CD4-positive, alpha-beta T cell treated with Interleukin-17A for 1 hour (primary cell): ENCODE measurements around the gene RAPGEF6.
"Not testable (repeated sequence)": the region's sequence is repeated elsewhere in the genome, so short reads cannot be mapped to it uniquely, and the experiment has no call there.

Experiments
- DNase-seq: peaks from one replicate; pipeline ENCODE4 v3.0.0-alpha.2; 2020

Gene RAPGEF6

DNA sequence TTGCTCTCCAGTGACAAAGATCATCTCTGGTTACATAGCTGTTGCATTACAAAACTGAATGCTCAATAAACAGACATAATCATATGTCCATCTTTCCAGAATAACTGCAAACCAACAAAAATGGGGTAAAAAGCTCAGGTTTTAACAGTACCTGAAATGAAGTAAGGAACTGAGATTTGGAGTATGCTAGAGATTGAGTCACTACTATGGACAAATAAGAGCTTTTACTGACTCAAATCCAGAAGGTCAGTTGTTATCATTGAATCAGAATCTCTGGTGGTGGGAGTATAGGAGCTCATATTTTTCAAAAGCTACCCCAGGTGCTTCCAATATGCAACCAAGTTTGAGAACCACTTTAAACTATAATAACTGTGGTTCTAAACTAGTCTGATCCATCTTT, 4.1 kb upstream of the RAPGEF6 start:
- DNase-seq, result no peak

DNA sequence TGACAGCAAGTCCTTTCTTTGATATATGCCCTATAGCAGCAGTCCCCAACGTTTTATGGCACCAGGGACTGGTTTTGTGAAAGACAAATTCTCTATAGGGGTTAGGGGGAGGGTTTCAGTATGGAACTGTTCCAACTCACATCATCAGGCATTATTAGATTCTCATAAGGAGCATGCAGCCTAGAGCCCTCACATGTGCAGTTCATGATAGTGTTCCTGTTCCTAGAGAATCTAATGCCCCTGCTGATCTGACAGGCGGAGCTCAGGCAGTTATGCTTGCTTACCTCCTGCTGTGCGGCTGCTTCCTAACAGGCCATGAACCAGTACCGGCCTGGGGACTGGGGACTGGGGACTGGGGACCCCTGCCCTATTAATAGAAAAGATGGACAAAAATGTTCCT, 2.7 kb upstream of the RAPGEF6 start:
- DNase-seq, result no peak

DNA sequence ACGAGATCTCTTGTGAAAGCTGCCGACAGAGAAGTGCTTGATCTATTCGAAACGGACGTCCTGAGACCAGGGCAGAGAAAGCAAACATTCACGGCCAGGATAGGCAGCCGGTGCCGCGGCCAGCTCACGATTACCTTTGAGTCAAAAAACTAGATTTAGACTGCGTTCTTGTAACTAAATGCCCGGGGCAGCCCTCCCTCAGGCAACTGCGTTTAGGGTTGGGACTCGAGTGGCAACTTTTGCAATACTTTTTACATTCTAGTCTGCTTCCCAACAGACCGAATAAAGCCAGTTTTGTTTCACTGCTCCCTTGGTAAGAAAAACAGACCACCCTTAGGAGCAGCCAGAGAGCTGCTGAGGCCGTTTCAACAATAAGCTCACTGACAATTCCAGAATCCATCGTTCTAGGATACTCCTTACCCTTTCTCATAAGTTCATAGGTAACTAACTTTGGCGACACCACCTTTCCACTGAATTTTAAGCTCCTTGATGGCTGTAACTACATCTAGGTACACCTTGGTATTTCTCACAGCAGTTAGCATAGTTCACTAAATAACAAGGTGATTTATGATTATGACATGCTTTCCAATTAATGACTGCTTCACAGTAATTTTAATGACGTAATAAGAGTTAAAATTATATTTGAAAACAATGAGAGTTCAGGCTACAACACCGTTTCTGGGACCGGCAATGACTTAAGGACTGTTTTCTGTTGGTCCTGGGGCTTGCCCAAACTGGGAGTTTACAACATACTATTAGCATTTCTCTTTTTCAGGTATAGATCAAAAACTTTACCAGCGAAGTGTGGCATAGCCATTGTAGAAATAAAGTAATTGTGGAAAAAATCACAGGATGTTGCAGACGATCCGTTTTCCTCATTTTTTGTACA, 899 bp upstream of the RAPGEF6 start:
- DNase-seq, result no peak

DNA sequence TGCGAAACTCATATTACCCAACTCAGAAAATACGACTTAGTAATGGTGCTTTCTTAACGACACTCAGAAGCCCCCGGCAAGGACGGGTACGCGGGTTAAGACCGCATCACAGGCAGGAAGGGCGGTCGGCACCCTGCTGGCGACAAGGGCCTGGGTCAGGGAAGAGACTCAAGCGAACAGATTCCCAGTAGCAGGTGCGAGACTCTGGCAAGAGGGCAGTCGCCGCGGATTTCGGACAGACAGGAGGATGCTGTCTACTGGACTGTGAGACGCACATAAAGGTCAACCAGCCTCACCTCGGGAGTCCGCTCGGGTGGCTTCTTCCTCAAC, 398 bp downstream of the RAPGEF6 start:
- peak; percentile 79 for DNase-seq

DNA sequence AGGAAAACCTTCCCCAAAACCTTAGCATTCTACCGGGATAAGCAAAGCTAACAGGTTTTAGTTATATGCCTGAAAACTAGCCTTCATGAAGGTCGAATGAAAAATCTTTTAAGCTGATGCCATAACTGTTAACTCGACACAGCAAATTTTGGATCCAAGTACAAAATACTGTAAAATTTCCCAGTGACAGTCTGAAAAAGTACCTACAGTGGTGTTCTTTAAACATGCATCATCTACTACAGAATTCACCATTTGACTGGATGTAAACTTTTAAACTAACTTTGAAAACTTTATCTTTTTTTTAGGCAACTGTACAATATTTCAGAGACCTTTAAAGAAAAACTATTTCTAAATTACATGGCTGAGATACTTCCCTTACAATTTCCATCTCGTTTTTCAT, 791 bp downstream of the RAPGEF6 start:
- DNase-seq, result peak; percentile 19

DNA sequence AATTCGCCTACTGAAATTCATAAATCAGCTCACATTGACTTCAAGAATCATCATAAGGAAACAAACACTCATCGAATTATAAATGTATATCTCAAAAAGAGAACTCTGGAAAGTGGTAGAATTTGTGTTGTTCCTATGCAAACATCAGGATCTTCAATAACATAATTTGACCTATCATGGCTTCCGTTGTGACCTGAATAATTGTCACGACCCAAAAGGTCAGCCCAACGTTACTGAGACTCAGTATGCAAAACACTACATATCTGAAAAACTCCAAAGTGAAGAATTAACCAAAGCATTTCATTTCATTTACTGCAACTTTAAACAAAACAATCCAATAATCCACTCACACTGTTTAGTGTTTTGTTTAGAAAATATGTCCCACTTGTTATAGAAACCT, 1.2 kb downstream of the RAPGEF6 start:
- peak; percentile 10 for DNase-seq

DNA sequence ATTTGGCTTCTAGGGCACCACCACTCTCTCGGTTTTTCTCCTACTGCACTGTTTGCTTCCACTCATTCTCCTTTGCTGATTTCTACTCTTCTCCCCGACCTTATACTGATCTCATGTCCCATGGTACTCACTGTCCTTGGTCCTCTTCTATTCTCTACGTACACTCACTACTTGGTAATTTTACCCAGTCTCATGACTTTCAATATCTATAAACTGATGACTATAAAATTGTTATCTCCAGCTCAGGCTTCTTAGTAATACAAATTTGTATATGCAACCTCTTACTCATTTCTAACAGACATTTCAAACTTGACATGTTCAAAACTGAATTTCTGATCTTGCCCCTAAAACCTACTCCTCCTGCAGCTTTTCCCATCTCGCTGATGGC, 4.1 kb downstream of the RAPGEF6 start:
- DNase-seq, result no peak

DNA sequence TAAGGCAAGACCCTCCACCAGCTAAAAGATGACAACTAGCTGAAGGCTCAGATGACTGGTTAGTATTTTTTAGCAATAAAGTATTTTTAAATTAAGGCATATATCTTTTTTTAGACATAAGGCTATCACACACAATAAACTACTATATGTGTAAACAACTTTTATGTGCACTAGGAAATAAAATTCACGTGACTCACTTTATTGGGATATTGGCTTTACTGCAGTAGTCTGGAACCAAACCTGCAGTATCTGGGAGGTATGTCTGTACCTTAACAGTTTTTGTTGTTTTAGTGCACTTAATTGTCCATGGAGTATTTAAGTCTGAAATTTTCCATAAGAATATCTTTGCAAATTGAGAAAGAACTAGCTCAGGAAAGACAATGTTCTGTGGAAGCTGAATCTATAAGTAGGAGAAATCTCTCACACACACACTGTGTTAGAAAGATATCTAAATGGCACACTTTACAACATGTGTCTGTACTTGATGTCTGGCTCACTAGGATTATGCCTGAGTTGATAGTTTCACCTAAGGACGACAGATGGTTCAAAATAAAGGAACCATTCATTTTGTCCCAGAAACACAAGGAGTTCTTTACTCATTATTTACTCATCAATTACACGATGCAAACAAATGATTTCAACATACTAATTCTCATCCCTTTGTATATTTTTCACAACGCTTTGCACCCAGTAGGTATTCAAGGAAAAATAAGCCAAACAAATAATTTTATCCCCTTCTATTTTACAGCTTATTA, 4.6 kb downstream of the RAPGEF6 start:
- DNase-seq, result no peak

DNA sequence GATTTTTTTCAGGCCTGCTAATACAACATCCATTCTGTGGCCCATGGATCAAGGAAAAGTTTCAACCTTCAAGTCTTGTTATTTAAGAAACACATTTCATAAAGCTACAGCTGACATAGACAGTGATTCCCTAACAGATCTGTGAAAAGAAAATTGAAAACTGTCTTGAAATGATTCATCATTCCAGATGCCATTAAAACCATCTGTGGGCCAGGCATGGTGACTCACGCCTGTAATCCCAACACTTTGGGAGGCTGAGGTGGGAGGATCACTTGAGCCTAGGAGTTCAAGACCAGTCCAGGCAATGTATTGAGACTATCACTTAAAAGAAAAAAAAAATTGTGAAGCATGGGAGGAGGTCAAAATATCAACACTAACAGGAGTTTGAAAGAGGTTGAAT, 6.0 kb downstream of the RAPGEF6 start:
- DNase-seq, result no peak

DNA sequence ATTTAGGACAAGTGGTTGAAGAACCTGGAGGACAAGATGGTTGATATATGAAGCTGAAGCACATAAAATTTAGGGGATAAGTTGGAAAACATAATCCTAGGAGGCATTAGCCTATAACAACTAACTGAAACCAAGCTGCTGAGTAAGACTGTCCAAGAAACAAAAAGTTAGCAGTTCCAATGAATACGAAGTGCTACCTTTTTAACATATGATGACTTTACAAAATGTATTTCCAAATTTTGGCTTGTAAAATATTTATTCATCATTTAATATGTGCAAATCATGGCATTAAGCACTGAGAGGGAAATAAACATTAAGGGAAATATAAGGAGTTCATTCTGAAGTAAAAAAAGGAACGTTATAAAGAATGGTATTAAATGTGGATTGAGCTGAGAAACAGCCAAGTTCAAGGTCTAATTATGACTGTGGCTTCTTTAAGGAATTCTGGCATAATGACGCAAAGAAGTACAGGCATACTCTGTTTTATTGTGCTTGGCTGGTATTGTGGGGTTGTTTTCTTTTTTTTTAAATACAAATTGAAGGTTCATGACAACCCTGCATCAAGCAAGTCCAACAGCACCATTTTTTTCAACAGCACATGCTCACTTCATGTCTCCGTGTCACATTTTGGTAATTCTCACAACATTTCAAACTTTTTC, 7.7 kb downstream of the RAPGEF6 start:
- no peak for DNase-seq

DNA sequence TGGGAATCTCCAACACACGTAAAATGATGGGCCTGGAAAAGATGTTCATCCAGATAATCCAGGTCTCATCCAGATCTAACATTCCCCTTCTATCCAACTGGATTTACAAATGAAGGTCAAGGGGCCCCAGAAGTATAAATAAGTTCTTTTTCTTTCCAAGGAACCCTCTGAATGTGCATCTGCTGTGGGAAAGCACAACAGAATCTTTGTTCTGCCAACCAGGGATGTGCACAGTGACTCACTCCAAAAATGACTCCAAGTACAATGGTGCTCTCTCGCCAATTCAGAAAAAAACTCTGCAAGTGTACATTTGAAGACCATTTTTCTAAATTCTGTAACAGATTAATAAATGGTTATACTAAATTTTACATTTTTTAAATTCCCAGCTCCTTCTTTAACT, 12.4 kb downstream of the RAPGEF6 start:
- DNase-seq, result no peak

DNA sequence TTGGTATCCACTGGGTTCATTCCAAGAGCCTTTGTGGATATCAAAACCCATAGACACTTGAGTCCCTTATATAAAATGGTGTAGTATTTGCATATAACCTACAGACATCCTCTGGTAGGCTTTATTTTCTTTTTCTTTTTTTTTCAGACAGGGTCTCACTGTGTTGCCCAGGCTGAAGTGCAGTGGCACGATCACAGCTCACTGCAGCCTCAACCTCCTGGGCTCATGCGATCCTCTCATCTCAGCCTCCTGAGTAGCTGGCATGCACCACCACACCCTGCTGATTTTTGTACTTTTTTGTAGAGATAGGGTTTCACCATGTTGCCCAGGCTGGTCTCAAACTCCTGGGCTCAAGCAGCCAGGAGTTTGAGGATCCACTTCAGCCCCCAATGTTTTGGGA, 13.9 kb downstream of the RAPGEF6 start:
- not testable (repeated sequence) for DNase-seq

DNA sequence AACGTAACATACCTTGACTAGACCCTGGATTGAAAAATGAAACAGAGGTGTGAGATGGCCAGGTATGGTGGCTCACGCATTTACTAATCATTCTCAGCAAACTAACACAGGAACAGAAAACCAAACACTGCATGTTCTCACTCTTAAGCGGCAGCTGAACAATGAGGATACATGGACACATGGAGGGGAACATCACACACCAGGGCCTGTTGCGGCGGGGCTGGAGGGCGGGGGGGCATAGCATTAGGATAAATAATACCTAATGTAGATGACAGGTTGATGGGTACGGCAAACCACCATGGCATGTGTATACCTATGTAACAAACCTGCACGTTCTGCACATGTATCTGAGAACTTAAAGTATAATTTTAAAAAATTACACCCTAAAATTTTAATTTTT, 15.9 kb downstream of the RAPGEF6 start:
- DNase-seq, result no peak

DNA sequence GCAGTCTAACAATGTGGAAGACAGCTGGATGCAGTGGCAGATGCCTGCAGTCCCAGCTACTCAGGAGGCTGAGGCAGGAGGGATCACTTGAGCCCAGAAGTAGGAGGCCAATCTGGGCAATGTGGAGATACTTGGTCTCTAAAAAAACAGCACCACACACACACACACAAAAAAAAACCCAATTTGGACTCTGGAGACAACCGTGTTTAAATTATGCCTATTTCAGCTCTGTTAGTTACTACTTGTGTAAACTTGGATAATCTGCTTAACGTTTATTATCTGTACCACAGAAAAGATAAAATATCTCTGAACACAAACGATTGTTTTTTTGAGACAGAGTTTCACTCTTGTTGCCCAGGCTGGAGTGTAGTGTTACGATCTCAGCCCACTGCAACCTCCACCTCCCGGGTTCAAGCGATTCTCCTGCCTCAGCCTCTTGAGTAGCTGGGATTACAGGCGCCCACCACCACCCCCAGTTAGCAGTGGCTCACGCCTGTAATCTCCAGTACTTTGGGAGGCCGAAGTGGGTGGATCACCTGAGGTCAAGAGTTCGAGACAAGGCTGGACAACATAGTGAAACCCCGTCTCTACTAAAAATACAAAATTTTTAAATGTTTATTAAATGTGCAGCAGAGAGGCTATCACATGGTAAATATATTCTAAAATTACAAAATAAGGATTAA, 17.7 kb downstream of the RAPGEF6 start:
- DNase-seq, result no peak

DNA sequence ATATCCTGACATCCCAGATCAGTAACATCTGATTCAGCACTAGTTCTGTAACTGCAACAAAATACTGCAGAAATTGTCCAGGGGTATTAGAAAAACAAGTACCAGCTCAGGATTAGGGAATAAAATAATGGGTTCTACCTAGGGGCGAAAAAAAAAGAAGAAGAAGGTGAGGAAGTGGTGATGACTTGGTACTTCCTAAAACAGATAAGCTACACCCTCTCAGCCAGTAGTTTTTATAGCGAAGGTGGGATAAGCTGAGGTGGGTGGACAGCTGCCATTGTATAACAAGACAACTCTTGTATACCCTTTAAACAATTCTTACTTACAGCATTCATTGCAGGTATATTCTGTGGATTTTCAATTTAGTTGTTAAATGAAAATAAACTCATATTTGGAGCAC, 19.1 kb downstream of the RAPGEF6 start:
- no peak for DNase-seq

DNA sequence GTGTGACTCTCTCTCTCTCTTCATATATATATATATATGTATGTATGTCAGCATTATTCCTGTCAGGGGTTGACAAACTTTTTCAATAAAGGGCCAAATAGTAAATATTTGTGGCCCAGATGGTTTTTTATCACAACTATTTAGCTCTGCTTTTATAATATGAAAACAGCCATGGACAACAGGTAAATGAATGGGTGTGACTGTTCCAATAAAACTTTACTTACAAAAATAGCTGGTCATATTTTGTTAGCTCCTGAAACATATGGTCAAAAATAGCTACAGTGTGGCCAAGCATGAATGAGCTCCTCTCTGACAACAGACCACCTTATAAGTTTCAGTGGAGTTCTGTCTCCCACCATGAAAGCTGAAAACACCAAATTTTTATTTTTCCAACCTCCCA, 21.6 kb downstream of the RAPGEF6 start:
- no peak for DNase-seq

DNA sequence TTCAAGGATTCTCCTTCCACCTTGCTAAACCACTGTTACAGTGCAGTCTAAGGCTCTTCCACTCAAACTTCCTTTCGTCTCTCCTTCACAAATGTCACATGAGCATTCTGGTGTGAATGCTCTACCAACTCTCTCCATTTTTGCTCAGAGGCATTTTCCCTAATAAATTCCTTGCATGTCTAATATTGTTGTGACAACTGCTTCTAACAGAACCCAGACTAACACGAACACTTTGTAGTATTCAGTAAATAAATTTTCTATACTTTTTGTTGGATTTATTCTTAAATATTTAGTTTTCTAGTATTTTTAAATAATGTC, 24.0 kb downstream of the RAPGEF6 start:
- DNase-seq, result no peak

DNA sequence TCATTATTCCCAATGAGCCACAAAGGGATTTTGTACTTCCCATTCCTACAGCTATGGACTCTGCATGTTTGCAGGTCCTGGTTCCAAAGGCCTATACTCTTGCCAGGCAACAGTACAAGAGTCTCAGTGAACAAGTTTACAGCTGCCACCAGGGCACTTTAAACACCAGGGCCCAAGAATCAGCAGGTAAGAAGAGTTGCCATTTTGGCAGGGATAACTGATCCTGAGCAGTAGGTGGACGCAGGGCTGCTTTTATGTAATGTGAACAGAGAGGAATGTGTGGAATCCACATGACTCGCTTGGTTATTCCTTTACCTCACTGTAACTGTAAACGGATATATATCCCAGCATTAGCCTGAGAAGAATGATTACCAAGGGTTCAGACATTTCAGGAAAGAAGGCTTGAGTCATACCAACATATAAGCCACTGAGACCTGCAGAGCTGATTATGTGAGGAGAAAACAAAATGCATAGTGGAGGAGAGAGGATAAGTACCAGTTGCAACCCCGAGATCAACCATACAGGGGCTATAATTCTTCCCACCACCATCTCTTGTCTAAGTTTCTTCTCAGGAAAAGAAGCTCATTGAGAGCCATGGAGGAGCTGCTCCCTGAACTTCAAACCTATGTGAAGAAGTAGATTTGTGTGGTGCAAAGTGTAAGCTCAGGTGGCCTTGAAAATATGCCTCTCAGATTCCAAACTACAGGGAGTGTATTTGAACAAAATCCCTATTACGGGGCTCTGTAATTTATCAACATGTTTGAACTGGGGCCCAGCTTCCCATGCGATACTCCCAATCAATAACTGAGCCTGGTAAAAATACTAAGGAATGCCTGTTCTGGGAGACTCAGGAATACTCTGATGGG, 24.6 kb downstream of the RAPGEF6 start:
- DNase-seq, result no peak

DNA sequence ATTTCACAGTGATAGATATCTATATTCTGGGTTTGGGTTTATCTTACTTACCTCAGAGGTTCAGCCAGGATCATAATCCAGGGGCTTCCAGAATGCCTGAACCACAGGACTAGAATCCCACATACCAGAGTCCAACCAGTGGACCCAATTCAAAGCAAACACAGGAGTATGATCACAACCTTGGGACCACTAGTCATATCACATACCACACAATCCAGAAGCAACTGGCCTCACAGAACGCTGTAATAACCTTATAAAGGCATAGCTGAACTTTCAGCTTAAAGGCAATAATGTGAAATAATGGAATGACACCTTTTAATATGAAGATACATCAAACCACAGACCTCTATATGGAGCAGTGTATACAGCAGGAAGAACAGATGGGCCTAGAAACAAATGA, 25.3 kb downstream of the RAPGEF6 start:
- no peak for DNase-seq

DNA sequence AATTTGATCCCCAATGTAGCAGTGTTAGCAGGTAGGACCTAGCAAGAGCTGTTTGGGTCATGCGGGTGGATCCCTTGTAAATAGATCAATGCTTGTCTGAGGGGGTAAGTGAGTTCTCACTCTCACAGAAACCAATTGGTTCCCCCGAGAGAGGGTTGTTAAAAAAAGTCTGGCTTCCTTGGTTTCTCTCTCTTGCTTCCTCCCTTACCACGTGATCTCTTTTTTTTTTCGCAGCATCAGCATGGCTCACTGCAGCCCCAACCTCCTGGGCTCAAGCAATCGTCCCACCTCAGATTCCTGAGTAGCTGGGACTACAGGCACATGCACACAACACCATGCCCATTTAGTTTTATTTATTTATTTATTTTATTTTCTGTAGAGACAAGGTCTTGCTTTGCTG, 26.4 kb downstream of the RAPGEF6 start:
- DNase-seq, result no peak

DNA sequence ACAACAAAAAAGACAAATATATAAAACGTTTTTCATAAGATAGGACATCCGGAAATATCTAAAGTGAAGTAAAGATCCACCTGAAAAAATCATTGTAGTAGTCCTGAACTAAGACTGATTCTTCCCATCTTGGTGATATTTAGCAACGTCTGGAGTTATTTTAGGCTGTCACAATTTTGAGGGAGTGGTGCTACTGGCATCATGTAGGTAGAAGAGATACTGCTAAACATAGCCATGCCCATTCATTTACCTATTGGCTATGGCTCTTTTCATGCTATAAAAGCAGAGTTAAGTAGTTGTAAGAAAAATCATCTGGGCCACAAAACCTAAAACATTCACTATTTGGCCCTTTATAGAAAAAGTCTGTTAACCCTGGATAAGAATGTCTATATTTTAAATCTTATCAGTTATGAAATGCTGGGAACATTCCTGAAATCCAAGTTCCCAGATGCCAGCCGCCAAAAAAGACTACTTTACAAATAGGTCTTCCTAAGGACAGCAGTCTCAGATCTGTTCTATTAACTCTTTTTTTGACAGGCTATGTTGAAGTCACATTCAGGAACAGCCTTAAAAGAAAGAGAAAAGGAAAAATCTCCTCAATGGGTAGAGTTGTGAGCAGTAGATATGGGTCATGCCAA, 27.0 kb downstream of the RAPGEF6 start:
- DNase-seq, result no peak

DNA sequence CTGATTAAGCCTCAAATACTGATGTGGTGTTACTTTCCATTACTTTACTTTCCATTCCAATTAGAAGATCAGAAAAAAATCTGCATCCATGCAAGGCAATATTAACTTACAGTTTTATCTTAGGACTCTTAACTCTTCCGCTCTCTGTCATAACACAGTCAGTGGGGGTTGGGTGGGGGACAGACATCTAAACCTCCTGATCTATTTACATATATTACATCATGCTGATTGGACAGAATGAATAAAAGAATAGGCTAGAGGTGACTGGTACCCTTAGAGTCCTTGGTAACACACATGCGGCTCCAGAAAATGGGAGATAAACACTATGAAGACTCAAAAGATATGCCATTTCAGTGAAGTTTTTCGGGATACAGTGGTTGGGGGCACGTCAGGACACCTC, 27.6 kb downstream of the RAPGEF6 start:
- no peak for DNase-seq
